GM18499 (cell line): ENCODE measurements around the gene FOXB2.

Experiments
- ATAC-seq: cut with Tn5 transposase; IDR thresholded peaks from one replicate; pipeline ENCODE4 v1.9.1; 2021; ENCODE audit warnings: moderate number of reproducible peaks; ENCODE audit not compliant: insufficient read depth, unreplicated experiment

FOXB2 gene

DNA sequence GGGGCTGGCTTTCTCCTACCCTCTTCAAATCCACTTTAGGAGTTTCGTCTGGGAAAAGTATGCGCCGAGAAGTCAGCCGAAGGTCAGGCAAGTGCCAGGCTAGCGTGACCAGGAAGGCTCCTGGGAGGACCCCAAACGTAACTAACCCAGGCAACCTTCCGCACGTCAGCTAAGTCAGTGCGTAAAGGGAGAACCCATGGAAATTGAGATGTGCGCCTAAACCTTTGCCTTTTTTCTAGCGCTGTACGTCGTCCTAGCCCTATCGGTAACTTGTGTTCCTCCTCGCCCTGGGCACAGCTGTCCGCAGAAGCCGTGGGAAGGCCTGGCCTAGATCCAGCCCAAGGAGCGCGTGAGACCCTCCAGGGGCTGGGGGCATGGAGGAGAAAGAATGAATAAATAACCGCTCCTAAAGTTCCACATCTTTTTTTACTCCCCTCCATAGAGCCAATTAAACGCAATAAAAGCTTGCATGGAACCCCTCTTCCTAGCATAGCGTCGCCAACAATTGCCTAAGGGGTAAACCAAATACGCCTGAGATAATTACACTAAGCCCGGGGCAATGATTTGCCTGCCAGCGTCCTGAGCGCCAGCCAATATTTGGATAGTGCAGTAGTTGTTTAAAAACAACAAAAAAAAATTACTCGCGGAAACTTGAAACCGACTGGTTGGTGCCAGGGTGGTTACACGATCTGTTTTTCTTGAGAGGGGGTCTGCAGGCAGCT, 4.0 kb upstream of the FOXB2 start:
- no peak for ATAC-seq

DNA sequence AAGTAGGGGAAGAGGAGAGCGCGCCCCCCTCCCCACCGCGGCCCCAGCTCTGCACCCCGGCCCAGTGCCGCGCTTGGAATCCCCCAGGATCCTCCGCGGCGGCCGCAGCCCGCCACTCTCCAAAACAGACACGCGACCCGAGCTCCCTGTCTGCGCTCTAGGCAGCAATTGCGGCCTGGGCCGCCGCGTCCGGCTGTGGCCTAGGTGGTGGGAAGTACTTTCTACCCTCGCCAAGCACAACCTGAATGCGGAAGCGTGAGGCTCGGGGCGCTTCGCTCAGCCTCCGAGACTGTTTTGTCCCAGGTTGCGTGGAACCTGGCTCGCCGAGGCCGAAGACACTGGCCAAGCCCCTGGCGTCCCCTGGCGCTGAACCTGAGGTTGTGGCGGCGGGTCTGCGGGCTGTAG, 3.3 kb upstream of the FOXB2 start:
- no peak for ATAC-seq

DNA sequence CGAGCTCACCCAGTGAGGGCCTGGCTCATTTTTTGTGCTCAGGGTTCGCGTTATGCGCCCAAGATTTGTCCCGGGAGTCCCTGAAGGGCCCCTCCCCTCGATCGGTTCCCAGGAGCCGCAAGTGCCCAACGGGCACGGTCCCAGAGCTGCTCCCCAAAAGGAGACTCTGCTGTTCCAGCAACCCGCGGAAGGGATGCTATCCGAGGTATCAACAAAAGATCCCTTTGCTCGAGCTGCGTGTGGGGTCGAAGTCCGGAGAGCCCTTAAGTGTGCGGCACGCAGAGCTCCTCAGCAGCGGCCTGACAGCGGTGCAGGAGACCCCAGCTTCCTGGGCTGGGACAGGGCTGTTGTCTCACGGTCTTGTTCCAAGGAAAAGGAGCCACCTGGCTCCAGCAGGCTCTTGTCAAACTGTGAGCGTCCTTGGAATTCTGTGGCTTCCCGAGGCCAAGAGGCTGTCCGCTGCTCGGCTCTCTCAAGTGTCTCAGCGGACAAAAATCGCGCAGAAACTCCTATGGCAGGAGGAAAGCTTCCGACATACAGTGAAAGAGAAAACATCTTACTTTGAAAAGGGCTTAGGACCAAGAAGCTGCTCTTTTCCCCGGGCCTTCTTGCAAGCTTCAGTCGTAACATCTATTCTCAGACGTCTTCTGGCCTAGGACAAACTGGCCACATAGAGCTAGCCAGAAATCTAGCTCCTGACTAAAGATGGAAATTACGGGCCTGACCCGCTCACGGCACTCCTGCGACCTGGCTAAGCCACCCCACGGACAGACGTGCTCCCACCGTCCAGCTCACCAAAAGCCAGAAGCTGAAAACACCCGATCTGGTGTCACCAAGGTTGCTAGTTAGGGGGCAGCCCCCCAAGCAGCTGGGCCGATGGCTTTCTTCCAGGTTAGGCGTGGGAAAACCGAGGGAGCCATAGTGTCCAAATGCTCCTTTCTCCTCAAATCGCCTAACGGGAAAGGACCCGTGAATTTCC, 2.6 kb upstream of the FOXB2 start:
- ATAC-seq = no peak

- ATAC-seq = no peak
Measured at GRCh38 chr9:77017505-77017894, 2.0 kb upstream of the FOXB2 start.

DNA sequence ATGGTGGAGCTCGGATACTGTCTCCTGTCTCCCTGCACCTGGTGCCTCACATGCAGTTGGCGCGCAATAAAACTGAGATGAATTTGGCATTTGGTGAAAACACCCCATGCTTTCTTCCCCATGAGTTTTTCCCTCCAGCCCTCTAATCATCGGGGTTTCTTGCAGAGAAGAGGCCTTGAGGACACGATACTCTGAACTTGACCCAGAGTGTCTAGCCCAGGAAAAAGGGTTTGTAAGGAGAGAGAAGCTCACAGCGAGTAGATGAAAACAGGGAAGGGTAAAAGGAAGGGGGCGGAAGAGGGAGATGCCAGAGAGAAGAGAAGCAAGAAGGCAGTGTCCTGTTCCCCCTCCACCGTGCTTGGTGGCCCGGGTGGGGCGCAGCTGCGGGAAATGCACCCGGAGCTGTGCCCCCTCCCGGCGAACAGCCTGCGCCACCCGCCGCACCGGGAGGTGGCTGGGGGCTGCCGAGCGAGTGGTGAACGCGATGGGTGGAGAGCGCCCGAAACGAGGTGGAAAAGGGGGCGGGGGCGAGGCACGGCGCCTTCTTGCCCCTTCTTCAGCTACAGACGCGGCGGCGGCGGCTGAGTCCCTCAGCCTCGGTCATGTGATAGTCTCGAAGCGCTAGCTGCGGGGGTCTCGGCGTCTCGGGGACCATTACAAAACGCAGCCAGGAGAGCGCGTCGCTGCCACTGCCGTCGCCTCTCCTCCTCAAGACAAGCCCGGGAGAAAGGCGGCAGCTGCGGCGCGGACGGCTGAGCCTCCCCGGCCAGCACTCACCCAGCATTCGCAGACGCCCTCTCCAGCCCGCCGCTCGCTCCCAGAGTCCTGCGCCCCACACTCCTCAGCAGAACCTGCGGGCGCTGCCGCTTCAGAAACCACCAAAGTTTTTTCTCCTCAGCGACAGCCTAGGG, 1.1 kb upstream of the FOXB2 start:
- ATAC-seq = no peak

DNA sequence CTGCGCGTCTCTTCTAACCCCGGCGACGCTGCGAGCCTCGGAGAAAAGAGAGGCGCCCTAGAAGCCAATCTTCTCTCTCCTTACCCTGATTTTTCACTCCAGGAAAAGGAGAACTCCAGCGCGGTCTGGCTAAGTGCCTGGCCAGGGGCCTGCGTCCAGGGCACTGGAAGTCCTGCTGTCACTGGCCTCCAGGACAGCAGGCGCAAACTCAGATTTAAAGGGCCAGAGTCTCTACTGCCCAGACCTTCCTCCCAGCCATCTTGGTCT, 553 bp upstream of the FOXB2 start:
- ATAC-seq = no peak

DNA sequence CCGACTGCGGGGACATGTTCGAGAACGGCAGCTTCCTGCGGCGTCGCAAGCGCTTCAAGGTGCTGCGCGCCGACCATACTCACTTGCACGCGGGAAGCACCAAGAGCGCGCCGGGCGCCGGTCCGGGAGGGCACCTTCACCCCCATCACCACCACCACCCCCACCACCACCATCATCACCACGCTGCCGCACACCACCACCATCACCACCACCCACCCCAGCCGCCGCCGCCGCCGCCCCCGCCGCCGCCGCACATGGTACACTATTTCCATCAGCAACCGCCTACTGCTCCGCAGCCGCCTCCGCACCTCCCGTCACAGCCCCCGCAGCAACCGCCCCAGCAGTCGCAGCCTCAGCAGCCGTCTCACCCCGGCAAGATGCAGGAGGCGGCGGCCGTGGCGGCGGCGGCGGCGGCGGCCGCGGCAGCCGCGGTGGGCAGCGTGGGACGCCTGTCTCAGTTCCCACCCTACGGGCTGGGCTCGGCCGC, 514 bp downstream of the FOXB2 start:
- no peak for ATAC-seq

GRCh38 chr9:77020413-77021290, 1.2 kb downstream of the FOXB2 start:
- ATAC-seq = no peak

GRCh38 chr9:77021291-77021894, 1.9 kb downstream of the FOXB2 start:
- ATAC-seq = no peak

DNA sequence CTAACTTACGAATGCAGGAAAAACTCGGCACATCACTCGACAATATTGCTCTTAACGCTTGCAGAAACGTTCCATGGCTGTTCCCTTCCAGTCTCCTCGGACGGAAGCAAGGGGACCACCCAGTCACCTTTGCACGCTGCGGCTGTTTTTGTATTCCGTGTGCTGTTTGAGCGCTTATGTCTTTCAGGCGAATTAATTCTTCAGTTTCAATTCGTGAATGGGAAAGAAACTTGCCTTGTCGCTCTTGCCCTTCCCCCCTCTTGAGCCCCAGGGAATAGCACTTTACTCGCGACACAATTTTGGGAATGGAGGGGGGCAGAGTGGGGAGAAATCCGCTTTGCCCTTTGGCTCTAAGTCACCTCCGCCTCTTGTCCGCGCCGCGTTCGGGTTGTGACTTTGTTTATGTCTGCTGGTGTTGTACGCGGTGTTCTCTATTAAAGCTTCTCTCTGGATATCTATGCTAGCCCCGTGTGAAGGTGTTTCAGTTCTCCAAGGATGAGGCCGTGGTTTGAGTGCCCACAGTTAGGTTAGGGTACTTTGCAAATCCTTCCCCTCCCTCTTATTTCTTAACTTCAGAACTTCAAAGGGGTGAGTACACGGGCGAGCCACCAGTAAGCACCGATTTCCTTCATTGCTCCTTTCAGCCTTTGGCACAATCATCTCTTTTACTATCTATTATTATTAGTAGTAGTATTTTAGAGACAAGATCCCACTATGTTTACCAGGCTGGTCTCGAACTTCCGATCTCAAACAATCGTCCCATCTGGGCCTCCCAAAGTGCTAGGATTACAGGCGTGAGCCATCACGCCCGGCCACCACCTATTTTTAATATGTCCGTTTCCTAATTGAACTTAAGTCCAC, 2.7 kb downstream of the FOXB2 start:
- no peak for ATAC-seq

GRCh38 chr9:77022783-77023440, 3.5 kb downstream of the FOXB2 start:
- no peak for ATAC-seq

- ATAC-seq = no peak
Measured at GRCh38 chr9:77023726-77024125, 4.3 kb downstream of the FOXB2 start.

DNA sequence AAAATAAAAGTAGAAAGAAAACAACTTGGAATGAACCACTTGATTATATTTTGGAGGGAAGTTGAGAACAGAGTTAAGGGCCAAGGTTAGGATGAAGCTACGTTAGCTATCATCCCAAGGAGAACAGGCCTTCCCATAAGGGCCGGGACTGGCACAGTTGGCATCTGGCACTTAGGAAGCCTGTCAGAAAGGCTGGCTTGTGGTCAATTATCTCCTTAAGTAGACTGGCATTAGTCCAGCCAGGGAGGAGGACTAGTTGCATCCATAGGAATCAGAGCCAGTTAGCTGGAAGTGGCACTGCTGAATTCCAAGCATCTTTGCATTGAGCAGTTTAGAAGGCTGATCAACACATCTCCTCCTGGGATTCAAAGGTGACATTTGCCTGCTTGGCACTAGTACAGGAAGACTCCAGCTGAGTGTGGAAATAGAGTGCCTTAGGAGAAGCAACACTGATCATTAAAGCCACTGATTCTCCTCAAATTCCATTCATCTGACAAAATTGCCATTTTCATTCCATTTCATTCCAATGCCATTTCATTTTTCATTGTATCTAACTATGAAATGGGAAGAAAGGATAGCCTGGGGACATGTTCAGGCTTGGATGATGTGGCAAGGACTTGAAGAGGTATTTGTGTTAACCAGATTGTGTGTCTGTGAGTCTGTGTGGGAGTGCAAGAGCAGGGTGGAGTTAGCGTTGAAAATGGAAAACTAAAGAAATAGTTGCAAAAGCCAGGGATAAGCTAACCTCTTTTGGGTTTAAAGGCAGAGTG, 5.5 kb downstream of the FOXB2 start:
- ATAC-seq = no peak

DNA sequence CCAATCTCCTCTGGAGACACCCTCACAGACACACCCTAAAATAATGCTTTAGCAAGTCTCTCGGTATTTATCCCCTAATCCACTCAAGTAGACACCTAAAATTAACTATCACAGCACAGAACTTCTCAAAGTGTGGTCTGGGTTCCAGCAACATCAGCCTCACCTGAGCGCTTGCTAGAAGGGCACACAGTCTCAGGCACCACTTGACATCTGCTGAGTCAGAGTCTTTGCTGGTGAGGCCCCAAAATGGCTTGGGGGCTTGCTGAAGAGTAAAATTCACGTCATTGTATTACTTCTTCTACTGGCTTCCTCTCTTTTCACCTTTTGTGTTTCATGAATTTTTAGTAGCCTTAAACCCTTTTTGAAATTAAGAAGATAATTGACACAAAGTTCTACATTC, 9.0 kb downstream of the FOXB2 start:
- ATAC-seq = no peak

GRCh38 chr9:77030045-77030444, 10.6 kb downstream of the FOXB2 start:
- ATAC-seq = no peak

DNA sequence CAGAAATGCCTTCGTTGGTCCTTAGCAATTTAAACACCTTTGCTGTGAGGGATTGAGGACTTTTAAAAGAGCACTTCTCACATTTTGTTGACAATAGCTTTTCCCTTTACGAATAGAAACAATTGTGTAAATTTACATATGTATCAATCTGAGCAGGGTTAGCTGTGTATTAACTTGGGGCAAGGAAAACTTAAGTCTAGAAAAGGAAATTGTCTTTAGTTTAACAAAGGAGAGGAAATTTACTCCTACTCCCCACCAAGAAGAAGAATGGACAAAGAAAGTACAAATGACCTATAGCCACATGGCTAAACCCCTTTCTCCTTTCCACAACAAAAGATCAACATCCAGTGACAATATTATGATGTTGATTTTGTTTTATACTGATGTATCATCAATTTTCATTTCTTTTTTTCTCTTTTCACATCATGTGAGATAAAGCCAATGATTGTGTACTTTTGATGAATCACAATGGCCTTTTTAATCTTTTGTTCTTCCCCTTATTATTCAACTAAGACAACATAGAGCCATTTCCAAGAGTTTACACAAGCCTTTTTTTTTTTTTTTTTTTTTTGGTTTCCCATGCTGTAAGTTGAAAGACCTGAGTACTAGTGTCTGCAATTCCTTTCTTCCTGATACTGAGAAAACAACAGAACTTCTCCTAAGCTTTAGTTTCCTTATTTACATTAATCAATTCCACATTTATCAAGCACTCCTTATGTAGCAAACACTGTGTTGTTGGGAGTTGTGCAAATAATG, 19.0 kb downstream of the FOXB2 start:
- no peak for ATAC-seq
